DOHH2 (cell line): ENCODE data around the gene FFAR1.

ENCODE experiments used
- H3F3A ChIP-seq: fragments of 200-600 bp; sonication (generic), shearing (Covaris generic); 2 replicates; pipeline ENCODE4 v1.6.0; 2016; ENCODE audit warnings: antibody characterized with exemption, mild to moderate bottlenecking; ENCODE audit not compliant: control insufficient read depth, insufficient read depth
- H3K27ac ChIP-seq: fragments of 200-600 bp; sonication (generic); 2 replicates; pipeline ENCODE4 v1.5.1; 2014; ENCODE audit warnings: low read depth, mild to moderate bottlenecking, low read length, moderate library complexity
- H3K27me3 ChIP-seq: fragments of 200-600 bp; sonication (generic); 2 replicates; pipeline ENCODE4 v1.6.1; 2014; ENCODE audit warnings: mild to moderate bottlenecking, low read length, mixed read lengths; ENCODE audit not compliant: control insufficient read depth
- H3K36me3 ChIP-seq: fragments of 200-600 bp; sonication (generic); 2 replicates; pipeline ENCODE4 v1.6.1; 2014; ENCODE audit warnings: mild to moderate bottlenecking, low read length, moderate library complexity, mixed read lengths; ENCODE audit not compliant: control insufficient read depth
- H3K4me1 ChIP-seq: fragments of 200-600 bp; sonication (generic); 2 replicates; pipeline ENCODE4 v1.6.1; 2014; ENCODE audit warnings: mild to moderate bottlenecking, low read length, mixed read lengths; ENCODE audit not compliant: control insufficient read depth
- H3K4me2 ChIP-seq: fragments of 200-600 bp; sonication (generic); 2 replicates; pipeline ENCODE4 v1.6.0; 2014; ENCODE audit warnings: mild to moderate bottlenecking, low read length, moderate library complexity
- H3K4me3 ChIP-seq: fragments of 200-600 bp; sonication (generic); 2 replicates; pipeline ENCODE4 v1.5.1; 2014; ENCODE audit warnings: mild to moderate bottlenecking, low read length, mixed read lengths
- H3K79me2 ChIP-seq: fragments of 200-600 bp; sonication (generic); 2 replicates; pipeline ENCODE4 v1.6.1; 2014; ENCODE audit warnings: mild to moderate bottlenecking, low read length, mixed read lengths; ENCODE audit not compliant: control insufficient read depth
- H3K9me2 ChIP-seq: fragments of 200-600 bp; sonication (generic); replicated peaks from 2 replicates; pipeline ENCODE4 v1.6.1; 2014; ENCODE audit warnings: mild to moderate bottlenecking, low read length, mixed read lengths; ENCODE audit not compliant: control insufficient read depth
- H3K9me3 ChIP-seq: fragments of 200-600 bp; sonication (generic); 2 replicates; pipeline ENCODE4 v1.6.1; 2014; ENCODE audit warnings: antibody characterized with exemption, low read length, mixed read lengths; ENCODE audit not compliant: control insufficient read depth, insufficient read depth
- H4K20me1 ChIP-seq: fragments of 200-600 bp; sonication (generic); 2 replicates; pipeline ENCODE4 v1.6.0; 2014; ENCODE audit warnings: low read depth, mild to moderate bottlenecking, antibody characterized with exemption, low read length, moderate library complexity; ENCODE audit not compliant: control insufficient read depth, insufficient read depth
- CTCF ChIP-seq: fragments of 200-600 bp; sonication (generic); IDR thresholded peaks from one replicate; pipeline ENCODE4 v1.5.1; 2014; ENCODE audit warnings: antibody characterized with exemption, mild to moderate bottlenecking, low read depth, low read length; ENCODE audit not compliant: poor library complexity, severe bottlenecking
- EZH2phosphoT487 ChIP-seq: fragments of 200-600 bp; sonication (generic); IDR thresholded peaks from 2 replicates; pipeline ENCODE4 v1.6.1; 2017; ENCODE audit warnings: borderline replicate concordance, mild to moderate bottlenecking, antibody characterized with exemption, low read length, moderate library complexity, mixed read lengths

The FFAR1 gene

DNA sequence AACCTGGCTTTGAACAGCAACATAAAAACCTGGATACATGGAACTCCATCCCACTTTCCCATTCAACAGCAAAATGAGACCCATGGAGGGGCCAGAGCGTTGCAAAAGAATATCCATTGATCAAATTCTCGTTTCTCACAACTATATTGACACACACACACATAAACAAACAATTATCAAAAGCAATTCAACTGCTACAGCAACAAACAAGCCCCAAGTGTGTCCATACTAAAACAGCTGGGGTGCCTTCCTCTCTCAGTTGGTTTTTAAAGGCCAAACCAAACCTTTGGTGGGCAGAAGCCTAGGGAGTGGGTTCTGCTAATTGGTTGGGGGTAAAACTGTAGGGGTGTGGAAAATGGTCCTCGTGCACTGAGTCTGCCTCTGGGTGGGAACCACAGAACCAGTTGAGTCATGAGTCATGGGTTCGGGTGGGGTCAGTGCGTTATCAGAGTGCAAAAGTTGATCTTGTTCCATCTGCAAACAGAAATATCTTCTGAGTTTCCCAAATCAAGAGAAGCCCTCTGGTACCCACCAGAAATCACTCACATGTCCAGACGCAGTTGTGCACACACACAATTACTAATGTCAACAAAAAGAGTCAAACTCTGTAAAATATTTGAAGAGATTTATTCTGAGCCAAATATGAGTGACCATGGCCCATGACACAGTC, 41.6 kb downstream of the FFAR1 start:
- H3K4me1 ChIP-seq = no peaks in the 10 kb centered on the region
- no peaks in the 10 kb centered on the region for H3K79me2 ChIP-seq
- no peak overlapping the region for H3K4me2 ChIP-seq
- no peaks in the 10 kb centered on the region for H3K36me3 ChIP-seq
- no peak overlapping the region for H3K27ac ChIP-seq
- TF ChIP-seq EZH2phosphoT487 (no peak), CTCF (no peak)
- no peaks in the 10 kb centered on the region for H4K20me1 ChIP-seq
- H3K27me3 ChIP-seq = peaks cover 22% of the 10 kb centered on the region
- no peak overlapping the region for H3K4me3 ChIP-seq
- no peaks in the 10 kb centered on the region for H3F3A ChIP-seq
- peaks cover 18% of the 10 kb centered on the region for H3K9me3 ChIP-seq
- no peaks in the 10 kb centered on the region for H3K9me2 ChIP-seq

DNA sequence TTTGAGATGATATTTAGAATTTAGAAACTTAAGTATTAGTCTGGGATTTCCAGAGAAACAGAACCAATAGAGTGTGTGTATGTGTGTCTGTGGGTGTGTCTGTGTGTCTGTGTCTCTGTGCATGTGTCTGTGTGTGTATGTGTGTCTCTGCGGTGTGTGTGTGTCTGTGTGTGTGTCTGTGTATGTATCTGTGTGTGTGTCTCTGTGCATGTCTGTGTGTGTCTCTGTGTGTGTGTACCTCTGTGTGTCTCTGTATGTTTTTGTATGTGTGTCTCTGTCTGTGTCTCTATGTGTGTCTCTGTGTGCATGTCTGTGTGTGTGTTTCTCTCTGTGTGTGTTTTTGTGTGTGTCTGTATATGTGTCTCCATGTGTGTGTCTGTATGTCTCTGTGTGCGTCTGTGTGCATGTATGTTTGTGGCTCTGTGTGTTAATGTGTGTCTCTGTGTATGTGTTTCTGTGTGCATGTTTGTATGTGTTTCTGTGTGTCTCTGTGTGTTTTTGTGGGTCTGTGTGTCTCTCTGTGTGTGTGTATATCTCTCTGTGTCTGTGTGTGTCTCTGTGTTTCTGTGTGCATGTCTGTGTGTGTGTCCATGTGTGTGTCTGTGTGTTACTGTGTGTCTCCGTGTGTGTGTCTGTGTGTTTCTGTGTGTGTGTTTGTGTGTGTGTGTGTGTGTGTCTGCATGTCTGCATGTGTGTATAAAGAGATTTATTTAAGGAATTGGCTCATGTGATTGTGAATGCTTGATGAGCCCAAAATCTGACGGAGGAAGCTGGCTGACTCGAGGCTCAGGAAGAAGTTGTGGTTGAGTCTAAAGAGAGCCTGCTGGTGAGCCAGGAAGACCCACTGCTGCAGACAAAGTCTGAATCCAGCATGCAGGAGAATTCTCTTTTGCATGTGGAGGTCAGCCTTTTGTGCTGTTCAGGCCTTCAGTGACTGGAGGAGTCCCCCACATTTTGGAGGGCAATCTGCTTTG, 45.3 kb downstream of the FFAR1 start:
- TF ChIP-seq CTCF (no peak), EZH2phosphoT487 (no peak)
- no peak overlapping the region for H3K4me3 ChIP-seq
- no peaks in the 10 kb centered on the region for H3K9me3 ChIP-seq
- peaks cover 30% of the 10 kb centered on the region for H3K27me3 ChIP-seq
- H3K4me1 ChIP-seq = no peaks in the 10 kb centered on the region
- no peaks in the 10 kb centered on the region for H3K9me2 ChIP-seq
- H3F3A ChIP-seq = no peaks in the 10 kb centered on the region
- no peak overlapping the region for H3K27ac ChIP-seq
- no peaks in the 10 kb centered on the region for H3K36me3 ChIP-seq
- no peaks in the 10 kb centered on the region for H4K20me1 ChIP-seq
- H3K4me2 ChIP-seq = no peak overlapping the region
- no peaks in the 10 kb centered on the region for H3K79me2 ChIP-seq

- no peaks in the 10 kb centered on the region for H3K9me3 ChIP-seq
- no peaks in the 10 kb centered on the region for H3K36me3 ChIP-seq
- no peak for TF ChIP-seq EZH2phosphoT487
- TF ChIP-seq CTCF = no peak
- no peak overlapping the region for H3K4me2 ChIP-seq
- no peak overlapping the region for H3K4me3 ChIP-seq
- H3K9me2 ChIP-seq = no peaks in the 10 kb centered on the region
- H3K4me1 ChIP-seq = no peaks in the 10 kb centered on the region
- no peaks in the 10 kb centered on the region for H3F3A ChIP-seq
- H4K20me1 ChIP-seq = no peaks in the 10 kb centered on the region
- no peaks in the 10 kb centered on the region for H3K79me2 ChIP-seq
- no peak overlapping the region for H3K27ac ChIP-seq
- peaks cover 38% of the 10 kb centered on the region for H3K27me3 ChIP-seq
Measured at GRCh38 chr19:35395382-35396199, 47.9 kb downstream of the FFAR1 start.
